SHP77 treated with DMSO at 0.1 percent for 48 hours (cell line): Measurements from ENCODE around the gene ACTL7B.
"Not testable (repeated sequence)": the region's sequence is repeated elsewhere in the genome, so short reads cannot be mapped to it uniquely, and the experiment has no call there.

Experiments used
- DNase-seq: peaks from one replicate; lab custom pipeline; 2025; lab: John Stamatoyannopoulos, UW

ACTL7B gene

GRCh38 chr9:108844391-108844790 is 11.4 kb downstream of the ACTL7B start:
- DNase-seq = no peak

GRCh38 chr9:108842610-108843295 is 13.0 kb downstream of the ACTL7B start:
- no peak for DNase-seq

GRCh38 chr9:108839561-108839960 is 16.2 kb downstream of the ACTL7B start:
- DNase-seq = not testable (repeated sequence)

- no peak for DNase-seq
Observed at GRCh38 chr9:108838017-108838416, 17.8 kb downstream of the ACTL7B start.

GRCh38 chr9:108837530-108837929 is 18.3 kb downstream of the ACTL7B start:
- DNase-seq = no peak

- DNase-seq = no peak
Observed at GRCh38 chr9:108836781-108837180, 19.0 kb downstream of the ACTL7B start.

GRCh38 chr9:108836319-108836718 is 19.5 kb downstream of the ACTL7B start:
- no peak for DNase-seq

- DNase-seq = no peak
Observed at GRCh38 chr9:108835831-108836230, 20.0 kb downstream of the ACTL7B start.

GRCh38 chr9:108834959-108835665 is 20.7 kb downstream of the ACTL7B start:
- no peak for DNase-seq

- no peak for DNase-seq
Observed at GRCh38 chr9:108832179-108832500, 23.6 kb downstream of the ACTL7B start.

GRCh38 chr9:108831496-108832178 is 24.1 kb downstream of the ACTL7B start:
- no peak for DNase-seq

GRCh38 chr9:108830272-108830671 is 25.5 kb downstream of the ACTL7B start:
- no peak for DNase-seq

- no peak for DNase-seq
Observed at GRCh38 chr9:108823829-108824228, 32.0 kb downstream of the ACTL7B start.

GRCh38 chr9:108816037-108816436 is 39.7 kb downstream of the ACTL7B start:
- DNase-seq = no peak

GRCh38 chr9:108815156-108815555 is 40.6 kb downstream of the ACTL7B start:
- no peak for DNase-seq

GRCh38 chr9:108813951-108814601 is 41.7 kb downstream of the ACTL7B start:
- no peak for DNase-seq

GRCh38 chr9:108812396-108813025 is 43.3 kb downstream of the ACTL7B start:
- no peak for DNase-seq

GRCh38 chr9:108811944-108812343 is 43.8 kb downstream of the ACTL7B start:
- DNase-seq = no peak

GRCh38 chr9:108809269-108809668 is 46.5 kb downstream of the ACTL7B start:
- DNase-seq = no peak
